ENCODE results near the gene RPS25. TPM values are rescaled to one million over a fixed set of nuclear protein-coding genes. Genes with fewer than 3 reads are reported as not detected.
A peak's percentile ranks its signal among the peaks of the same experiment; 100 is the strongest.

RPS25 gene
- total and polyA plus RNA-seq, 10 donors: 945 to 5,214 (median 1,205) TPM

- H3K27me3 ChIP-seq (replicated peaks in 1 of 7): no peaks in the 10 kb centered on the region
- H3K36me3 ChIP-seq: peaks cover 4 to 50% (median 36%) of the 10 kb centered on the region in 6 donors
- no peak for DNase-seq
- peaks cover 22 to 54% (median 29%) of the 10 kb centered on the region in 6 donors for H3K4me1 ChIP-seq
- TF ChIP-seq POLR2A (IDR thresholded peaks at IDR 0.05) (no peak), POLR2AphosphoS5 (IDR thresholded peaks at IDR 0.05) (no peak)
- peak overlapping the region; percentile 90 to 99 (median 94) for H3K4me3 ChIP-seq
- intact Hi-C loops (cut with DNase I; ENCODE audit: low total_unique reads): no loop called here
- no peaks in the 10 kb centered on the region for H3K9me3 ChIP-seq
- peak overlapping the region; percentile 65 to 95 (median 87) for H3K27ac ChIP-seq
- WGBS, 5 donors: 0 to 2% (median 0%) methylated on average over 2 to 47 of the region's 48 CpGs
Measured at GRCh38 chr11:119056421-119056999, 38.4 kb upstream of the RPS25 start.

DNA sequence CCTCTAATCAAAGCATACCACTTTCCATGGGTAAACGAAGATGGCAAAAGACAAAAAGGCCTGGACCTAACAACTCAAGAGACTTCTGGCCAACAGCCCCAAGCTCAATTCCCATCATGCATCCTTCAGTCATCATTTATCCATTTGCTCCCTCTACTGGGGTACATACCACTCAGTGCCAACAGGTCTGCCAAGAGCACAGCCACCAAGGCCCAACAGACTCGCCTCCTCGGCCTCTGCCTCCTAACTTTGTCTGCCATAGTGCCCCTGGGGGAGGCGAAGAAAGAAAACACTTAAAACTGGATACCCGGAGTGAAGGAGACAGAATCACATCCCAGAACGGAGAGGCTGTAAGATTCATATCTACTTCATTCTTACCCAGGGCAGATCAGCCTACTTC, 37.8 kb upstream of the RPS25 start:
- H3K27ac ChIP-seq: peak overlapping the region in 6 of 8 donors; percentile 85 to 95 (median 88)
- no peak for TF ChIP-seq POLR2A (IDR thresholded peaks at IDR 0.05)
- TF ChIP-seq POLR2AphosphoS5 (IDR thresholded peaks at IDR 0.05): no peak
- no peak for TF ChIP-seq CTCF (IDR thresholded peaks at IDR 0.05 in 8 of 11, conservative IDR thresholded peaks at IDR 0.05 in 3 of 11)
- H3K4me1 ChIP-seq: peaks cover 22 to 56% (median 29%) of the 10 kb centered on the region in 6 donors
- H3K9me3 ChIP-seq: no peaks in the 10 kb centered on the region
- peak overlapping the region; percentile 90 to 99 (median 94) for H3K4me3 ChIP-seq
- WGBS, 5 donors: 43 to 65% (median 54%) methylated on average over 6 of the region's 6 CpGs
- no peaks in the 10 kb centered on the region for H3K27me3 ChIP-seq (replicated peaks in 1 of 7)
- no peak for DNase-seq
- intact Hi-C loops (cut with DNase I; ENCODE audit: low total_unique reads): no loop called here
- H3K36me3 ChIP-seq: peaks cover 4 to 51% (median 43%) of the 10 kb centered on the region in 6 donors

DNA sequence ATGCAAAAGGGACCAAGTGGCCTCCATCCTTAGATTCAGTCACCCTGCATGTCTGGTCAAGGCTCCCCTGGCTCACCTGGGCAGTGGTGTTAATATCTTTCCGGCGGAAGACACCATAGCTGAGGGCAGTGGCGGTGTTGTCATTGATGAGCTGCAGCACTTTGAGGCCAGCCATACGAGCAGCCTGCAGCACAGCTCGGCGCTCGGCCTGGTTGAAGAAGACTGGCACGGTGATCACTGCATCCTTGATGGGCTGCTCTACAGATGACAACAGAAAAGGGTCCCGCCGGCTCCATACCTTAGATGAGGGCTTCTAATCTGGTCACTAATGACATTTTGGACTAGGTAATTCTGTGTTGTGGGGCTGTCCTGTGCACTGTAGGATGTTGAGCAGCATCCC, 36.3 kb upstream of the RPS25 start:
- TF ChIP-seq CTCF (IDR thresholded peaks at IDR 0.05 in 8 of 11, conservative IDR thresholded peaks at IDR 0.05 in 3 of 11) (no peak), POLR2AphosphoS5 (IDR thresholded peaks at IDR 0.05) (no peak)
- no peak overlapping the region for H3K27ac ChIP-seq
- 97 to 100% (median 98%) methylated on average over 7 to 10 of the region's 10 CpGs for WGBS, 5 donors
- DNase-seq: peak; percentile 54
- intact Hi-C loops (cut with DNase I; ENCODE audit: low total_unique reads): no loop called here
- H3K9me3 ChIP-seq: no peaks in the 10 kb centered on the region
- no peak overlapping the region for H3K4me3 ChIP-seq
- H3K4me1 ChIP-seq: peaks cover 22 to 56% (median 29%) of the 10 kb centered on the region in 6 donors
- H3K36me3 ChIP-seq: peaks cover 4 to 61% (median 56%) of the 10 kb centered on the region in 6 donors
- no peaks in the 10 kb centered on the region for H3K27me3 ChIP-seq (replicated peaks in 1 of 7)

DNA sequence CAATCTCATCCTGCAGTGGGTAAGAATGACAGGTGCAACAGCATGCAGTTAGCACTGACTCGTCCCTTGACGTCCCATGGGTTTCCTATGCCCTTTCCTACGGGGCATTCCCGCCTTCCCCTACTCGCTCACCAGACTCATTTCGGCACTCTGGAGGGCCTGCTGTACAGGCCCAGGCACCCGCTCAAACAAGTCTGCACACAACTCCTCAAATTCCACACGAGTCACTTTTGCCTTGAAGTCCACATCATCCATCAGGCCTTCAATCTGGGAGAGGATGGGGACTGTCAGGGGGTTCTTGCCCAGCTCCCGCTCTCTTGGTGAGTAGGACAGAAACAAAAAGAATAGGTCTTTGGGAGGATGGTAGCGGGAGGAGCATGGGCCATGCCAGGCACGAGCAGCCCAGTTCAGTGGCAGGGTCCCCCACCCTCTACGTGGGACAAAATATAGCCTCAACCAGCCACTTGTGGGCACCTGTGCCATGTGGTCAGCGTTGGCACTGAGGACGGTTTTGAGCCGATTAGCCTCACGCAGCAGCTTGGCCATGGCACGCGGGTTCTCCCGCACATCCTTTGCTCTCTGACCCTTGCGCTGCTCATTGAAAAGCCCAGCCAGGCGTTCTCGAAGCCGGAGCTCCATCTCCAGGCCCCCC, 34.1 kb upstream of the RPS25 start:
- Histone ChIP-seq H3K4me1 (peaks cover 13 to 45% (median 19%) of the 10 kb centered on the region in 6 donors), H3K27me3 (replicated peaks in 1 of 7) (no peaks in the 10 kb centered on the region), H3K4me3 (no peak overlapping the region), H3K36me3 (peaks cover 4 to 82% (median 77%) of the 10 kb centered on the region in 6 donors), H3K9me3 (no peaks in the 10 kb centered on the region), H3K27ac (no peak overlapping the region)
- peak; percentile 42 for DNase-seq
- intact Hi-C loops (cut with DNase I; ENCODE audit: low total_unique reads): no loop called here
- 89 to 94% (median 90%) methylated on average over 22 to 23 of the region's 23 CpGs for WGBS, 5 donors
- no peak for TF ChIP-seq POLR2A (IDR thresholded peaks at IDR 0.05)
- no peak for TF ChIP-seq POLR2AphosphoS5 (IDR thresholded peaks at IDR 0.05)
- no peak for TF ChIP-seq CTCF (IDR thresholded peaks at IDR 0.05 in 8 of 11, conservative IDR thresholded peaks at IDR 0.05 in 3 of 11)
